Measurements from ENCODE around the gene STXBP6. TPM values are rescaled to one million over a fixed set of nuclear protein-coding genes. Genes with fewer than 3 reads are reported as not detected.

Gene STXBP6
- total RNA-seq, 2 experiments from 2014 or later, result not detected

GRCh38 chr14:24897793-24898192 lies 152.2 kb downstream of the STXBP6 start:
- Histone ChIP-seq H3K4me3 (ENCODE audit: low read length) (no peak overlapping the region), H3K36me3 (ENCODE audit: insufficient read depth, low read length) (no peaks in the 10 kb centered on the region), H3K4me1 (ENCODE audit: insufficient read depth, low read length) (no peaks in the 10 kb centered on the region), H3K27me3 (ENCODE audit: control insufficient read depth in 1 of 2, insufficient read depth in 2 of 2, low read length in 2 of 2) (peaks cover 0 to 2% of the 10 kb centered on the region in 2 experiments), H3K27ac (ENCODE audit: low read depth in 1 of 2, low read length in 2 of 2) (no peak overlapping the region), H3K9me3 (ENCODE audit: control insufficient read depth in 1 of 2, insufficient read depth in 1 of 2, low read length in 2 of 2) (no peaks in the 10 kb centered on the region)
- DNase-seq (no peak), ATAC-seq (ENCODE audit: poor library complexity) (no peak)
- no peak overlapping the region for H3K4me3 Mint-ChIP-seq
- no peak for TF ChIP-seq CTCF (IDR thresholded peaks at IDR 0.05)
- ChIA-PET CTCF (no interaction called here), POLR2A (no interaction called here)
- intact Hi-C loops (cut with DNase I, micrococcal nuclease), result no loop called here
- peaks cover 19% of the 10 kb centered on the region for H3K27me3 Mint-ChIP-seq
- no peak overlapping the region for H3K27ac Mint-ChIP-seq
- no peaks in the 10 kb centered on the region for H3K36me3 Mint-ChIP-seq (ENCODE audit: low read depth)
- H3K4me1 Mint-ChIP-seq (ENCODE audit: low read depth), result no peaks in the 10 kb centered on the region
- H3K9me3 Mint-ChIP-seq, result no peaks in the 10 kb centered on the region

DNA sequence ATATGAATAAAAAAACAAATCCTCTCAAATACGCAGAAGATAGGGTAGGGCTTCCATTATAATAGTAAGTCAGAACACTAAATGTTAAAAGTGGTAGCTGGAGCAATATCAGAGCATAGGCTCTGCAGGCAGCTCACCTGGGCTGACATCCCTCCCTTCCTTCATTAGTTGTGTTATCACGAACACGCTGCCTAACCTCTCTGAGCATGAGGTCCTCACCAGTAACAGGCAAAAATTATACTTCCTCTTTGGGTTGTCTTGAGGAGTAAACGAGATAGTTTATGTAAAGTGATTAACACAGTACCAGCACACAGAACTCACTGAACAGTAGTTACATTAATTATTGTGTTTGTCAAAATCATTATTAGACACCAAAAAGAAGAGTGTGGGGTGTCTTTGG lies 154.3 kb downstream of the STXBP6 start:
- Histone ChIP-seq H3K27me3 (ENCODE audit: control insufficient read depth in 1 of 2, insufficient read depth in 2 of 2, low read length in 2 of 2) (peaks cover 0 to 2% of the 10 kb centered on the region in 2 experiments), H3K36me3 (ENCODE audit: insufficient read depth, low read length) (no peaks in the 10 kb centered on the region), H3K27ac (ENCODE audit: low read depth in 1 of 2, low read length in 2 of 2) (no peak overlapping the region), H3K4me1 (ENCODE audit: insufficient read depth, low read length) (no peaks in the 10 kb centered on the region), H3K4me3 (ENCODE audit: low read length) (no peak overlapping the region), H3K9me3 (ENCODE audit: control insufficient read depth in 1 of 2, insufficient read depth in 1 of 2, low read length in 2 of 2) (no peaks in the 10 kb centered on the region)
- intact Hi-C loops (cut with DNase I, micrococcal nuclease), result no loop called here
- no peak overlapping the region for H3K4me3 Mint-ChIP-seq
- peaks cover 21% of the 10 kb centered on the region for H3K27me3 Mint-ChIP-seq
- no peak for TF ChIP-seq CTCF (IDR thresholded peaks at IDR 0.05)
- ChIA-PET POLR2A (no interaction called here), CTCF (no interaction called here)
- no peaks in the 10 kb centered on the region for H3K9me3 Mint-ChIP-seq
- ATAC-seq (ENCODE audit: poor library complexity) (no peak), DNase-seq (no peak)
- no peak overlapping the region for H3K27ac Mint-ChIP-seq
- H3K36me3 Mint-ChIP-seq (ENCODE audit: low read depth), result no peaks in the 10 kb centered on the region
- no peaks in the 10 kb centered on the region for H3K4me1 Mint-ChIP-seq (ENCODE audit: low read depth)

DNA sequence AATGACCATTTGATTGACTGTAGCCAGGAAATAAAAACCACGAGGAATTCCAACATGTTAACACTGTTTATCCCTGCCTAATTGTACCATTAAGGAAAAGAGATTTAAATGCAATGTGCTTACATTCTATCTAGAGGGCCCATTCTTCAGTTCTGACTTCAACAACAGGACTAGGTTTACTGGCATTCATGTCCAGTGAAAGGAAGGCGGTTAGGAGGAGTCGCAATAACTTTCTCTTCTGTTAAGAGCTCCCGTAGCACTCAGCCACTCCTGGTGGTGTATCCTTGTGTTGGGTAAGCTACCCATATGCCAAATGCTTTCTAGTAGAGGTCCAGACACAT lies 154.7 kb downstream of the STXBP6 start:
- Histone ChIP-seq H3K36me3 (ENCODE audit: insufficient read depth, low read length) (no peaks in the 10 kb centered on the region), H3K4me3 (ENCODE audit: low read length) (no peak overlapping the region), H3K27ac (ENCODE audit: low read depth in 1 of 2, low read length in 2 of 2) (no peak overlapping the region), H3K27me3 (ENCODE audit: control insufficient read depth in 1 of 2, insufficient read depth in 2 of 2, low read length in 2 of 2) (peaks cover 0 to 2% of the 10 kb centered on the region in 2 experiments), H3K4me1 (ENCODE audit: insufficient read depth, low read length) (no peaks in the 10 kb centered on the region), H3K9me3 (ENCODE audit: control insufficient read depth in 1 of 2, insufficient read depth in 1 of 2, low read length in 2 of 2) (no peaks in the 10 kb centered on the region)
- no peaks in the 10 kb centered on the region for H3K9me3 Mint-ChIP-seq
- ChIA-PET CTCF (no interaction called here), POLR2A (no interaction called here)
- H3K36me3 Mint-ChIP-seq (ENCODE audit: low read depth), result no peaks in the 10 kb centered on the region
- H3K4me3 Mint-ChIP-seq, result no peak overlapping the region
- intact Hi-C loops (cut with DNase I, micrococcal nuclease), result no loop called here
- ATAC-seq (ENCODE audit: poor library complexity) (no peak), DNase-seq (no peak)
- no peak overlapping the region for H3K27ac Mint-ChIP-seq
- peaks cover 18% of the 10 kb centered on the region for H3K27me3 Mint-ChIP-seq
- no peaks in the 10 kb centered on the region for H3K4me1 Mint-ChIP-seq (ENCODE audit: low read depth)
- no peak for TF ChIP-seq CTCF (IDR thresholded peaks at IDR 0.05)

All from CD4-positive, alpha-beta T cell (primary cell).